GM15510 (cell line): ENCODE measurements around the gene BAIAP2L2.

Experiments used
- POLR2A ChIP-seq: IDR thresholded peaks from 3 replicates; pipeline ENCODE4 v1.6.1; 2011; ENCODE audit warnings: borderline replicate concordance; ENCODE audit not compliant: insufficient read length; ENCODE audit errors: extremely low read depth

The BAIAP2L2 gene

DNA sequence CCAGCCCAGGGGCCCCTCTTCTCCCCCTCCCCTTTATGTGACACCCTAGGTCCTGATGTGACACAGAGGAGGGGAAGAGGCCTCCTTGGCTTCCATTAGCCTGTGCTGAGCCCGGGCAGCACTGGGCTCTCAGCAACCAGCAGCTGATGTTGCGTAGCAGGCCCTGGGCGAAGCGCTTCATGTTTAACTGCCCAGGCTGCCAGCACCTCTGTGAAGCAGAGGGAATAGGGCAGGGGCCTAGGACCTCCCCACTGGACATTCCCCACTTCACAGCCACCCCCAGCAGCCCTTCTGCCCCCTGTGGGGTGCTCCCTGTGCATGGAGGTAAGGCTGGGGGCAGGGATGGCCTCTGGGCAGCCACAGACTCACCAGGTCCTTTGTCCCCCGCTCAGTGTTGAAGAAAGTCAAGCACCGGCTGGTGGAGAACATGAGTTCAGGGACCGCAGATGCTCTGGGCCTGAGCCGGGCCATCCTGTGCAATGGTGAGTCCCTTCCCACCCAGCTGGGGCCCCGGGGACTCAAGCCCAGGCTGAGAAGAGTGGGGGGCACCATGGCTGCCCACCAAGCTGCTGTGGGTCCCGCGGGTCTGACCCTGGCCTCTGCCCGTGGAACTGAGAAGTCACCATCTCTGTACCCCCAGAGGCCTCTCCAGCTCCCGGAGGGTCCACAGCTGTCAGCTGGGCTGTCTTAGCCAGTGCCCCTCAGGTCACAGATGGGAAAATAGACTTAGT, 41.7 kb downstream of the BAIAP2L2 start:
- TF ChIP-seq POLR2A, result no peak

- no peak for TF ChIP-seq POLR2A
Measured at GRCh38 chr22:38067761-38068360, 42.6 kb downstream of the BAIAP2L2 start.

GRCh38 chr22:38067028-38067415, 43.5 kb downstream of the BAIAP2L2 start:
- TF ChIP-seq POLR2A, result no peak

- TF ChIP-seq POLR2A, result no peak
Measured at GRCh38 chr22:38066381-38067027, 44.0 kb downstream of the BAIAP2L2 start.

GRCh38 chr22:38065539-38065938, 44.9 kb downstream of the BAIAP2L2 start:
- TF ChIP-seq POLR2A, result no peak

- no peak for TF ChIP-seq POLR2A
Measured at GRCh38 chr22:38062791-38063190, 47.7 kb downstream of the BAIAP2L2 start.

DNA sequence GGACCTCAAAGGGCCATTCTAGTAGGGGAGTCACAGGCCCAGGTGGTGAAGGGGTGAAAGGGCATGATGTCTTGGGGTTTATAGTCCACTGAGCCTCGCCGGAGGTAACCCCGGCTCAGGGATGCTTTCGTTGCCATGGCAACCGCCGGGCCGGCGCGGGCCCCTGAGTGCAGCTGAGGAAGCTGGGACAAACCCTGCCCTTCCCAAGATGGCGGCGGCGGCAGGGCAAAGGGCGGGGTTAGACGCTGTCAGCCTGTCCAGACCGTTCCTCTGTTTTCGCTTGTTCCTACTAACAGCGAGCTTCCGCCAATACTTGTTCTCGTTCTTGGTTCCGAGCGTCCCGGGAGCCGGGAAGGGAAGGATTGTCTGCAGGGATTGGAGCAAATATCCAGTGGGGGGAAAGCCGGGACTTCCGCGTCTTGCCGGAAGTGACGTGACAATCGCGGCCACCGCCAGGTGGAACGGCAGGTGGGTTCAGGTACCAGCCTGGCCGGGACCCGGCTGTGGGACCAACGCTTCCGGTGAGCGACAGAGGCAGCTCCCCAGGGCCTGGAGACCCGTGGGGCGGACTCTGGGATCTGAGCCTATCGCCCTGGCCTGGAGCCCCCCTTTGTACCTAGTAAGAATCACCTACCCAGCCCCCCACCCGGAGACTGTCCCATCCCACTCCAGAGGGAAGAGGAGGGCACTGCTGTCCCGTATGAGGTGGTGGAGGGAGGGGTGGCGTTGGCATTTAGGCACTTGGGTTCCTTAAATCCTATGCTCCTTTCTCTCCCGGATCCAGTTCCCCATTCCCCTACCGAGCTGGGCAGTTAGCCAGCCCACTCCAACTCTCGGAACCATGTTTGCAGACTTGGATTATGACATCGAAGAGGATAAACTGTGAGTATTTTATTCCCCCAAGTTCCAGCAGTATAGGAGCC, 53.3 kb downstream of the BAIAP2L2 start, which contains the start of gene PICK1:
PICK1 (plus strand) TSS at position 436 of the 923 bp plus-strand sequence; CDS start at position 842, 406 bp downstream.
- TF ChIP-seq POLR2A, result peak; percentile 50

DNA sequence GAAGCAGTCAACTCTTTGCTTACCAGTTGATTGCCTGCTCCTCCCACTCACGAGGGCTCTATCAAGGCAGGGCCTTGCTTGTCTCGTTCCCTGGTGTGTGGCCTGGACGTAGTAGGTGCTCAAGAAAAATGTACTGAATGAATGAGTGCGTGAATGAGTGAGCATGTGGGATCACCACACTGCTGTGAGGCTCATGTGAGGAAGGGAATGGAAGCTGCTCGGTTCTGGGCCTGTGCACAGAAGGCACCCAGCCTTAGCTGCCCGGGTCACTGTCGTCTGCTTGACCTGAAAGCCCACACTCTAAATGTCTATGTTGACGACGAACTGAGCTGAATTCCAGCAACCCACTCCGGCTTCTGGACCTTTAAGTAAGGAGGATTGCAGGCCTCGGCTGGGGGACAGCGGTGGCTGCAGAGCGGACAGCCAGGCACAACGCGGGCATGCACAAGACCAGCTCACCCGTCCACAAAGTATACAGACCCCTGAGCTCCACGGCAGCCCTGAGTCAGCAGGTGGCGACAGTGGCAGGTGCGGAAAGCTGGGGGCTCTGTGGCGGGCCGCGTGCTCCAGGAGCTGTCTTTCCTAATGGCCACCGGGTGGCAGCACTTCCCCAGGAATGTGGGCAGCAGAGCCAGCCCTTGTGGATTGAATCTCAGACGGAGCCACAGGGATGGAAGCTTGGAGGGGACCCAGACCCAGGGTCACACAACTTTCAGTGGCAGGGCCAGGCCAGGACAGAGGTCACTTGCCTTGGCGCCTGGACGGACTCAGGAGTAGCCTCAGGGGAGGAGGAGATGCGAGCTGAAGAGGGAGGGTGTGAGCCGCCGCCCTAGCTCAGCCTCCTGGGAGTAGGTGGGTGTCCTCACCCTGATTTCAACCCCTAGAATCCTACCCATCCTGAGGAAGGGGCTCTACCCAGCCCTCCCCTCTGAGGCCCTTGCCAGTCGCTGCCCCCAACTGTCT, 58.3 kb downstream of the BAIAP2L2 start:
- no peak for TF ChIP-seq POLR2A

- no peak for TF ChIP-seq POLR2A
Measured at GRCh38 chr22:38051261-38051660, 59.2 kb downstream of the BAIAP2L2 start.

DNA sequence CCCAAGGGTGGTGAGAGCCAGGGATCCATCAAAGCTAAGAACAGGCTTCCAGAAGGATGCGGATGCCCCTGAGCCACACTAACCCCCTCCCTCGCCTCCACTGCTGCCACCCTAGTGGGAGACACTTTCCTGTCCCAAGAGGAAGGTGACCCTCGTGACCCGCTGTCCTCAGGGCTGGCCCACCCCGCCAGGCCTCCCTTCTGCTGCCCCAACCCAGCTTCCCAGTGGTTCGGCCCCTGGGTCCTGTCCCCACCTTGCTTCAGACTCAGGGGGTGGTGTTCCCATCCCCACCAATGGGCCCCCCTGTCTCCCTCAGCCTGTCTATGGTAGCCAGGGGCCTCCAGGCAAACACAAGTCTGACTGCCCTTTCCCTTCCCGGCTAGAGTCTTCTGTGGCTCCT, 59.8 kb downstream of the BAIAP2L2 start:
- TF ChIP-seq POLR2A, result no peak

GRCh38 chr22:38049812-38050619, 60.5 kb downstream of the BAIAP2L2 start:
- TF ChIP-seq POLR2A, result no peak

GRCh38 chr22:38046070-38046748, 64.3 kb downstream of the BAIAP2L2 start:
- no peak for TF ChIP-seq POLR2A
